GM12801 (cell line): ENCODE data around the gene FGF4.

Experiments used
- CTCF ChIP-seq: IDR thresholded peaks from one replicate; pipeline ENCODE4 v1.5.1; 2011; ENCODE audit warnings: control low read depth; ENCODE audit not compliant: insufficient read length; ENCODE audit errors: extremely low read depth

FGF4 gene

GRCh38 chr11:69745201-69745600 lies 29.9 kb downstream of the FGF4 start:
- TF ChIP-seq CTCF: no peak

DNA sequence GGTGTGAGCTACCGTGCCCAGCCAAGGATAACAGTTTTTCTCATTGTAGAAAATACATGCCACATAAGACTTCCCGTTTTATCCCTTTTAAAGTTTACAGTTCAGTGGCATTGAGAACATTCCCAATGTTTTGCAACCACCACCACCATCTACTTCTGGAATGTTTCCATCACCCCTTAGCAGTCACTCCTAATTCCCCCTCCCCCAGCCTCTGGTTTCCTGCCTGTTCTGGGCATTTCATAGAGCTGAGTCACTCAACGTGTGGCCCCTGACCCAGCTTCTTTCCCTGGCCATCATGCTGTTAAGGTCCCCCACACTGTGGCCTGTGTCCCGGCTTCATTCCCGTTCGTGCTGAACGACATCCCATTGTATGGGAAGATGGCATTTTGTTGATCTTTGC lies 30.7 kb downstream of the FGF4 start:
- no peak for TF ChIP-seq CTCF

DNA sequence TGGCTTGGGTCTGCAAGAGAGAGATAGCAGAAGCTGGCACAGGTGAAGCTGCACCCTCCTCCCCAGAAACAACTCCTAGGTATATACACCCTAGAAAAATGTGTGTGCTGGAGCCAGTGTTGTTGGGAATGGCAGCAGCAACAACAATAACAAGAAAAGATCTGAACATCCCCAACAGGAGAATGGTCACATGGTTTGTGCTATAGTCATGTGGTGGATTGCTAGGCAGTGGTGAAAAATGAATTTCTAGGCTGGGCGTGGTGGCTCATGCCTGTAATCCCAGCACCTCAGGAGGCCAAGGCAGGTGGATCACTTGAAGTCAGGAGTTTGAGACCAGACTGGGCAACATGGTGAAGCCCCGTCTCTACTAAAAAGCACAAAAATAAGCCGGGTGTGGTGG lies 40.3 kb downstream of the FGF4 start:
- TF ChIP-seq CTCF: no peak

DNA sequence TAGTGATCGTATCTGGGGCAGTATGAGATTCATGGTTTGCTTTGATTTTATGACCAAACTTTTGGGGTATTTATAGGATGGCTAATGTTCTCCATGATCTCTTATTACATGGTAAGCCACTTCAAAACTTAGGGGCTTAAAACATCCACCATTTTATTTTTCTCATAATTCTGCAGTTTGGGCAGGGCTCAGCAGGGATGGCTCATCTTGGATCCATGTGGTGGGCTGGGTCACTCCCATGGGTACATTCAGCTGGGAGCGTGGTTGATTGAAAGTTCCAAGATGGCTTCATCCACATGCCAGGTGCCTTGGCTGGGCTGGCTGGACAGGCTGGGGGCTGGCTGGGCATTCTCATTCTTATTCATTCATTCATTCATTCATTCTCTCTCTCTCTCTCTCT lies 40.8 kb downstream of the FGF4 start:
- TF ChIP-seq CTCF: no peak

GRCh38 chr11:69732910-69733309 lies 42.2 kb downstream of the FGF4 start:
- TF ChIP-seq CTCF: no peak

- TF ChIP-seq CTCF: no peak
These were observed 44.0 kb downstream of the FGF4 start for GRCh38 chr11:69731110-69731509.

- no peak for TF ChIP-seq CTCF
These were observed 44.6 kb downstream of the FGF4 start for GRCh38 chr11:69730500-69730899.

GRCh38 chr11:69729252-69729651 lies 45.9 kb downstream of the FGF4 start:
- TF ChIP-seq CTCF: no peak
